HCT116 (cell line): ENCODE results near the gene TNFRSF6B. TPM values are rescaled to one million over a fixed set of nuclear protein-coding genes. Genes with fewer than 3 reads are reported as not detected.

Experiments
- ATAC-seq: fragments of 200-7000 bp; cut with Tn5 transposase; 2 replicates; pipeline ENCODE4 v1.9.1; 2020; ENCODE audit warnings: mild to moderate bottlenecking, moderate library complexity
- BruUV-seq: library from RNA; stranded (reverse); fragments of 400-500 nt; replicated peaks from 2 replicates; lab custom pipeline; 2021; lab: Mats Ljungman, UMichigan
- CTCF ChIA-PET: fragments of 300-600 bp; sonication (Branson Sonifier 250); formaldehyde crosslinking; loops from one replicate; lab custom pipeline; 2021; ENCODE audit warnings: antibody characterized with exemption; lab: Charles Lee
- POLR2A ChIA-PET: fragments of 300-600, 350-600 bp; sonication (Branson Sonifier 250); formaldehyde crosslinking; loops from one replicate; lab custom pipeline; 2021; ENCODE audit warnings: antibody characterized with exemption; lab: Charles Lee
- RAD21 ChIA-PET, 2 experiments: fragments of 300-600 bp; sonication (Branson Sonifier 250); formaldehyde crosslinking; loops; one replicate each; lab custom pipeline; 2023; ENCODE audit warnings: low total read pairs in 2 of 2; ENCODE audit not compliant: uncharacterized antibody in 2 of 2, unreplicated experiment in 2 of 2, low non-redundant PET in 1 of 2; lab: Charles Lee
- DNase-seq: peaks from one replicate; pipeline ENCODE4 v3.0.0-alpha.2; 2010; ENCODE audit warnings: low read depth, low spot score
- H2AFZ ChIP-seq: fragments of 200-600 bp; shearing (Covaris generic), sonication (generic); 2 replicates; pipeline ENCODE4 v1.6.1; 2017; ENCODE audit warnings: low read depth, mixed run types, mixed read lengths, antibody characterized with exemption, low read length; ENCODE audit not compliant: poor library complexity, severe bottlenecking
- H3K27ac ChIP-seq: 2 replicates; pipeline ENCODE4 v1.5.1; 2012; ENCODE audit warnings: low read depth, low read length
- H3K27me3 ChIP-seq: fragments of 200-600 bp; sonication (generic); 2 replicates; pipeline ENCODE4 v1.6.1; 2016; ENCODE audit warnings: mixed run types, low read length, mixed read lengths; ENCODE audit not compliant: insufficient read depth
- H3K36me3 ChIP-seq, 2 experiments: fragments of 200-500 bp in 1 of 2; fragments of 200-600 bp in 1 of 2; sonication (Bioruptor generic) in 1 of 2; sonication (generic) in 1 of 2; 2 replicates each; pipeline versions ENCODE4 v1.5.1 to v1.6.1; 2014 to 2016; ENCODE audit warnings: low read length in 2 of 2, inconsistent platforms in 1 of 2, mixed read lengths in 1 of 2, mixed run types in 1 of 2; ENCODE audit not compliant: insufficient read depth in 2 of 2, control insufficient read depth in 1 of 2
- H3K4me1 ChIP-seq, 2 experiments: fragments of 200-600 bp in 1 of 2; sonication (generic) in 1 of 2; 2 replicates each; pipeline versions ENCODE4 v1.5.1 to v1.6.1; 2012 to 2017; ENCODE audit warnings: low read length in 2 of 2, inconsistent platforms in 1 of 2, mild to moderate bottlenecking in 1 of 2, mixed read lengths in 1 of 2, mixed run types in 1 of 2, moderate library complexity in 1 of 2; ENCODE audit not compliant: insufficient read depth in 2 of 2, control insufficient read depth in 1 of 2
- H3K4me2 ChIP-seq: fragments of 200-600 bp; sonication (generic); 2 replicates; pipeline ENCODE4 v1.6.1; 2017; ENCODE audit warnings: mixed run types, low read length, mixed read lengths
- H3K4me3 ChIP-seq, 2 experiments: fragments of 200-600 bp in 1 of 2; sonication (generic) in 1 of 2; replicated peaks in 1 of 2; 2 replicates each; pipeline ENCODE4 v1.5.1; 2011 to 2016; ENCODE audit warnings: low read length in 2 of 2, control low read depth in 1 of 2, low read depth in 1 of 2, mild to moderate bottlenecking in 1 of 2, mixed read lengths in 1 of 2, mixed run types in 1 of 2
- H3K79me2 ChIP-seq: fragments of 200-600 bp; sonication (generic); 2 replicates; pipeline ENCODE4 v1.6.1; 2017; ENCODE audit warnings: mild to moderate bottlenecking, mixed run types, low read length, moderate library complexity, mixed read lengths; ENCODE audit not compliant: insufficient read depth
- H3K9ac ChIP-seq: fragments of 200-600 bp; sonication (generic); 2 replicates; pipeline ENCODE4 v1.6.1; 2016; ENCODE audit warnings: low read length, mixed read lengths
- H3K9me2 ChIP-seq: fragments of 200-600 bp; sonication (generic), shearing (Covaris generic); 2 replicates; pipeline ENCODE4 v1.6.1; 2017; ENCODE audit warnings: mixed run types, mild to moderate bottlenecking, moderate library complexity; ENCODE audit not compliant: insufficient read depth
- H3K9me3 ChIP-seq, 2 experiments: fragments of 200-500 bp in 1 of 2; fragments of 200-600 bp in 1 of 2; sonication (Bioruptor generic) in 1 of 2; sonication (generic) in 1 of 2; 2 replicates each; pipeline ENCODE4 v1.6.1; 2014 to 2017; ENCODE audit warnings: low read length in 2 of 2, mixed read lengths in 2 of 2, inconsistent platforms in 1 of 2, low read depth in 1 of 2, mild to moderate bottlenecking in 1 of 2, mixed run types in 1 of 2, moderate library complexity in 1 of 2; ENCODE audit not compliant: control insufficient read depth in 1 of 2, insufficient read depth in 1 of 2
- H4K20me1 ChIP-seq: fragments of 200-600 bp; sonication (generic), shearing (Covaris generic); 2 replicates; pipeline ENCODE4 v1.6.1; 2017; ENCODE audit warnings: mixed run types, mild to moderate bottlenecking, moderate library complexity; ENCODE audit not compliant: insufficient read depth
- CBX3 ChIP-seq: IDR thresholded peaks from 2 replicates; pipeline ENCODE4 v1.6.1; 2012; ENCODE audit warnings: low read depth
- CTCF ChIP-seq, 3 experiments: fragments of 200-600 bp in 1 of 3; sonication (generic) in 1 of 3; IDR thresholded peaks in 2 of 3; conservative IDR thresholded peaks in 1 of 3; 2 replicates each; pipeline ENCODE4 v1.5.1; 2012 to 2017; ENCODE audit warnings: low read depth in 2 of 3, low read length in 2 of 3, antibody characterized with exemption in 1 of 3, borderline replicate concordance in 1 of 3, control low read depth in 1 of 3, mild to moderate bottlenecking in 1 of 3, mixed read lengths in 1 of 3, mixed run types in 1 of 3, moderate library complexity in 1 of 3; ENCODE audit not compliant: insufficient read depth in 1 of 3
- EGR1 ChIP-seq: IDR thresholded peaks from 2 replicates; pipeline ENCODE4 v1.6.1; 2012; ENCODE audit warnings: low read depth
- EZH2 ChIP-seq: fragments of 200-600 bp; sonication (generic); IDR thresholded peaks from 2 replicates; pipeline ENCODE4 v1.6.1; 2017; ENCODE audit warnings: antibody characterized with exemption, mixed run types
- EZH2phosphoT487 ChIP-seq: fragments of 200-600 bp; IDR thresholded peaks from 2 replicates; pipeline ENCODE4 v1.6.1; 2018; ENCODE audit warnings: antibody characterized with exemption, borderline replicate concordance
- MAX ChIP-seq: IDR thresholded peaks from 2 replicates; pipeline ENCODE4 v1.6.1; 2012
- POLR2A ChIP-seq: IDR thresholded peaks from 2 replicates; pipeline ENCODE4 v1.7.0; 2011; ENCODE audit warnings: borderline replicate concordance; ENCODE audit not compliant: insufficient read depth, insufficient read length; ENCODE audit errors: extremely low read depth
- SP1 ChIP-seq: IDR thresholded peaks from 2 replicates; pipeline ENCODE4 v1.6.1; 2012; ENCODE audit warnings: low read depth
- SRF ChIP-seq: IDR thresholded peaks from 2 replicates; pipeline ENCODE4 v1.6.1; 2012; ENCODE audit warnings: low read depth
- TCF7L2 ChIP-seq: IDR thresholded peaks from 2 replicates; pipeline ENCODE4 v1.7.0; 2011; ENCODE audit warnings: borderline replicate concordance, inconsistent platforms; ENCODE audit not compliant: insufficient read depth, insufficient read length; ENCODE audit errors: extremely low read depth
- YY1 ChIP-seq: IDR thresholded peaks from 2 replicates; pipeline ENCODE4 v1.6.1; 2011; ENCODE audit warnings: low read length, low read depth, moderate library complexity, mild to moderate bottlenecking; ENCODE audit not compliant: insufficient replicate concordance; ENCODE audit errors: extremely low read depth
- ZBTB33 ChIP-seq: IDR thresholded peaks from 2 replicates; pipeline ENCODE4 v1.6.1; 2011; ENCODE audit warnings: mild to moderate bottlenecking, low read length, moderate library complexity; ENCODE audit not compliant: insufficient replicate concordance; ENCODE audit errors: extremely low read depth
- ZFX ChIP-seq: fragments of 450-650 bp; IDR thresholded peaks from 2 replicates; pipeline ENCODE4 v1.6.1; 2017
- ZNF274 ChIP-seq: fragments of 200-500 bp; sonication (Bioruptor generic); IDR thresholded peaks from 2 replicates; pipeline ENCODE4 v1.6.1; 2014; ENCODE audit warnings: mild to moderate bottlenecking, low read depth, low read length, inconsistent platforms
- intact Hi-C: fragments of 100-400 bp; cut with micrococcal nuclease; formaldehyde crosslinking; loops from 2 replicates; pipeline ENCODE4 v1.10.0; 2022
- total RNA-seq: library from RNA; stranded (reverse); gene quantifications from one replicate; pipeline ENCODE4 v1.2.1, GENCODE V29; 2021; ENCODE audit not compliant: unreplicated experiment

Gene TNFRSF6B
- total RNA-seq, 1 experiment from 2014 or later = 147 TPM

GRCh38 chr20:63707558-63708300, 11.3 kb downstream of the TNFRSF6B start, which contains the start of the genes ARFRP1 and ZGPAT (continued):
- no peak for TF ChIP-seq ZBTB33

- ChIA-PET CTCF (interaction anchor here (0.8 to 1.7 kb wide), 8 partner anchors 10 to 272 kb away, joined by 3 to 9 read pairs (median 4); partner anchors contain the start of genes PRPF6 and TPD52L2), RAD21 (interaction anchor here (0.6 to 1.0 kb wide), 2 partner anchors 157 to 158 kb away, joined by 3 to 4 read pairs; partner anchors contain the start of gene TPD52L2 (in 1 of the 2)), POLR2A (interaction anchor here (0.6 to 2.2 kb wide), 6 partner anchors 9 to 157 kb away, joined by 3 to 15 read pairs (median 4); partner anchors contain the start of gene TPD52L2)
- Histone ChIP-seq H3K4me2 (peak overlapping the region; percentile 95), H4K20me1 (no peaks in the 10 kb centered on the region), H2AFZ (no peak overlapping the region), H3K9ac (peak overlapping the region; percentile 96), H3K9me3 (0 out of 4 replicates have a peak, but pooled peaks cover 0 to 6% of the 10 kb centered on the region in 2 experiments), H3K27me3 (no peaks in the 10 kb centered on the region), H3K27ac (peak overlapping the region; percentile 95), H3K4me1 (peaks cover 13 to 21% of the 10 kb centered on the region in 2 experiments), H3K36me3 (peaks cover 15 to 53% of the 10 kb centered on the region in 2 experiments), H3K4me3 (peak overlapping the region; percentile 85 to 96), H3K9me2 (no peaks in the 10 kb centered on the region), H3K79me2 (peaks cover 82% of the 10 kb centered on the region)
- ATAC-seq (peak; percentile 19), DNase-seq (no peak)
- intact Hi-C loops = loop anchor here (10.0 kb wide), 1 partner anchor 346 kb away; no protein-coding TSS in a partner anchor
- TSS peak; percentile 49 for BruUV-seq
- no peak for TF ChIP-seq CTCF (IDR thresholded peaks at IDR 0.05 in 2 of 3, conservative IDR thresholded peaks at IDR 0.05 in 1 of 3; ENCODE audit: borderline replicate concordance in 1 of 3, insufficient read depth in 1 of 3, low read depth in 2 of 3, low read length in 2 of 3)
- no peak for TF ChIP-seq SRF
- TF ChIP-seq ZBTB33 = no peak
- TF ChIP-seq YY1 = no peak
- no peak for TF ChIP-seq MAX
- TF ChIP-seq ZFX = no peak
- no peak for TF ChIP-seq EZH2phosphoT487
- no peak for TF ChIP-seq SP1
- no peak for TF ChIP-seq EGR1
- TF ChIP-seq ZNF274 = no peak
- no peak for TF ChIP-seq TCF7L2
- TF ChIP-seq POLR2A = no peak
- no peak for TF ChIP-seq EZH2
- no peak for TF ChIP-seq CBX3
Observed at GRCh38 chr20:63708301-63709148, 12.1 kb downstream of the TNFRSF6B start.
